IPS-18c (cell line): Measurements from ENCODE around the gene PRKG1.

Experiments used
- H3K4me3 ChIP-seq: 2 replicates; pipeline ENCODE4 v1.7.0; 2013; ENCODE audit warnings: low read depth, mild to moderate bottlenecking, low read length, moderate library complexity; ENCODE audit not compliant: insufficient read depth
- H3K9me3 ChIP-seq: one replicate; pipeline ENCODE4 v1.6.1; 2013; ENCODE audit warnings: mild to moderate bottlenecking, low read length, moderate library complexity; ENCODE audit not compliant: control insufficient read depth, insufficient read depth

PRKG1 gene

GRCh38 chr10:52099026-52099600 is 1024.8 kb downstream of the PRKG1 start:
- Histone ChIP-seq H3K9me3 (no peaks in the 10 kb centered on the region), H3K4me3 (no peak overlapping the region)

GRCh38 chr10:52100011-52100547 is 1025.8 kb downstream of the PRKG1 start:
- H3K4me3 ChIP-seq = no peak overlapping the region
- no peaks in the 10 kb centered on the region for H3K9me3 ChIP-seq

- Histone ChIP-seq H3K9me3 (no peaks in the 10 kb centered on the region), H3K4me3 (no peak overlapping the region)
Observed at GRCh38 chr10:52105301-52105700, 1031.0 kb downstream of the PRKG1 start.

GRCh38 chr10:52106011-52106410 is 1031.7 kb downstream of the PRKG1 start:
- Histone ChIP-seq H3K9me3 (no peaks in the 10 kb centered on the region), H3K4me3 (no peak overlapping the region)

GRCh38 chr10:52106899-52107298 is 1032.6 kb downstream of the PRKG1 start:
- Histone ChIP-seq H3K9me3 (no peaks in the 10 kb centered on the region), H3K4me3 (no peak overlapping the region)

GRCh38 chr10:52108236-52108635 is 1033.9 kb downstream of the PRKG1 start:
- H3K9me3 ChIP-seq = no peaks in the 10 kb centered on the region
- H3K4me3 ChIP-seq = no peak overlapping the region

- H3K9me3 ChIP-seq = no peaks in the 10 kb centered on the region
- no peak overlapping the region for H3K4me3 ChIP-seq
Observed at GRCh38 chr10:52110576-52110975, 1036.3 kb downstream of the PRKG1 start.

- H3K4me3 ChIP-seq = no peak overlapping the region
- H3K9me3 ChIP-seq = no peaks in the 10 kb centered on the region
Observed at GRCh38 chr10:52111101-52111891, 1037.0 kb downstream of the PRKG1 start.

GRCh38 chr10:52115823-52116222 is 1041.5 kb downstream of the PRKG1 start:
- H3K9me3 ChIP-seq = no peaks in the 10 kb centered on the region

GRCh38 chr10:52119507-52119906 is 1045.2 kb downstream of the PRKG1 start:
- no peak overlapping the region for H3K4me3 ChIP-seq

More at GRCh38 chr10:52115823-52116222, 1041.5 kb downstream of the PRKG1 start:
- no peak overlapping the region for H3K4me3 ChIP-seq

GRCh38 chr10:52121688-52122087 is 1047.4 kb downstream of the PRKG1 start:
- Histone ChIP-seq H3K9me3 (no peaks in the 10 kb centered on the region), H3K4me3 (no peak overlapping the region)

More at GRCh38 chr10:52119507-52119906, 1045.2 kb downstream of the PRKG1 start:
- H3K9me3 ChIP-seq = no peaks in the 10 kb centered on the region

- no peaks in the 10 kb centered on the region for H3K9me3 ChIP-seq
- no peak overlapping the region for H3K4me3 ChIP-seq
Observed at GRCh38 chr10:52128056-52128683, 1053.9 kb downstream of the PRKG1 start.

GRCh38 chr10:52129410-52130178 is 1055.3 kb downstream of the PRKG1 start:
- H3K4me3 ChIP-seq = no peak overlapping the region
- no peaks in the 10 kb centered on the region for H3K9me3 ChIP-seq

GRCh38 chr10:52135101-52135500 is 1060.8 kb downstream of the PRKG1 start:
- no peak overlapping the region for H3K4me3 ChIP-seq

GRCh38 chr10:52136921-52137320 is 1062.6 kb downstream of the PRKG1 start:
- Histone ChIP-seq H3K4me3 (no peak overlapping the region), H3K9me3 (no peaks in the 10 kb centered on the region)

More at GRCh38 chr10:52135101-52135500, 1060.8 kb downstream of the PRKG1 start:
- no peaks in the 10 kb centered on the region for H3K9me3 ChIP-seq

- H3K4me3 ChIP-seq = no peak overlapping the region
- H3K9me3 ChIP-seq = no peaks in the 10 kb centered on the region
Observed at GRCh38 chr10:52143338-52143737, 1069.1 kb downstream of the PRKG1 start.

GRCh38 chr10:52145636-52146035 is 1071.3 kb downstream of the PRKG1 start:
- Histone ChIP-seq H3K9me3 (no peaks in the 10 kb centered on the region), H3K4me3 (no peak overlapping the region)
